ENCODE results near the gene SMCO2.

- no peak for TF ChIP-seq CTCF (tag by site-specific recombination; IDR thresholded peaks at IDR 0.05)
- no peak for TF ChIP-seq ZNF555 (tag by site-specific recombination; conservative IDR thresholded peaks at IDR 0.05)
- TF ChIP-seq ZNF645 (tag by site-specific recombination; IDR thresholded peaks at IDR 0.05), result no peak
- no peak for TF ChIP-seq PRDM1 (tag by site-specific recombination; IDR thresholded peaks at IDR 0.05)
- TF ChIP-seq OSR2 (tag by site-specific recombination; IDR thresholded peaks at IDR 0.05), result no peak
- no peak for TF ChIP-seq ZEB2 (tag by site-specific recombination; IDR thresholded peaks at IDR 0.05)
- no peak for TF ChIP-seq ZFHX2 (tag by site-specific recombination; conservative IDR thresholded peaks at IDR 0.05)
- TF ChIP-seq TSHZ1 (tag by site-specific recombination; IDR thresholded peaks at IDR 0.05; ENCODE audit: borderline replicate concordance), result no peak
- no peak for TF ChIP-seq ZNF660 (tag by site-specific recombination; IDR thresholded peaks at IDR 0.05)
- no peak for TF ChIP-seq REST (tag by site-specific recombination; IDR thresholded peaks at IDR 0.05)
- no peak for TF ChIP-seq ZNF580 (tag by site-specific recombination; IDR thresholded peaks at IDR 0.05)
- TF ChIP-seq ZNF549 (tag by site-specific recombination; IDR thresholded peaks at IDR 0.05), result no peak
- TF ChIP-seq TCF7L2 (IDR thresholded peaks at IDR 0.05; ENCODE audit: borderline replicate concordance, low read depth, low read length), result no peak
Measured at GRCh38 chr12:27498149-27498548, 51.6 kb downstream of the SMCO2 start.

Measured in HEK293 (cell line).